ENCODE data around the gene ADAT1.

The ADAT1 gene

GRCh38 chr16:75660321-75660720 lies 37.2 kb upstream of the ADAT1 start:
- H3K9me3 ChIP-seq (replicated peaks; ENCODE audit: insufficient read depth, low read length), result no peaks in the 10 kb centered on the region
- no peak overlapping the region for H3K9ac ChIP-seq (ENCODE audit: low read length)
- H3K27ac ChIP-seq (ENCODE audit: low read length), result no peak overlapping the region
- 0 out of 2 replicates have a peak, but pooled peaks cover 3% of the 10 kb centered on the region for H3K36me3 ChIP-seq (replicated peaks; ENCODE audit: insufficient read depth, low read length)
- no peak for DNase-seq
- H3K27me3 ChIP-seq (replicated peaks; ENCODE audit: insufficient read depth, low read length), result no peaks in the 10 kb centered on the region
- no peak overlapping the region for H2AFZ ChIP-seq (ENCODE audit: low read length)
- H3K4me1 ChIP-seq (ENCODE audit: low read length), result no peaks in the 10 kb centered on the region
- H3F3A ChIP-seq (ENCODE audit: insufficient read depth, low read length), result no peaks in the 10 kb centered on the region
- no peak overlapping the region for H3K4me3 ChIP-seq (ENCODE audit: low read length)
- no peaks in the 10 kb centered on the region for H4K20me1 ChIP-seq (ENCODE audit: insufficient read depth, low read length)
- TF ChIP-seq, protein P1, sequence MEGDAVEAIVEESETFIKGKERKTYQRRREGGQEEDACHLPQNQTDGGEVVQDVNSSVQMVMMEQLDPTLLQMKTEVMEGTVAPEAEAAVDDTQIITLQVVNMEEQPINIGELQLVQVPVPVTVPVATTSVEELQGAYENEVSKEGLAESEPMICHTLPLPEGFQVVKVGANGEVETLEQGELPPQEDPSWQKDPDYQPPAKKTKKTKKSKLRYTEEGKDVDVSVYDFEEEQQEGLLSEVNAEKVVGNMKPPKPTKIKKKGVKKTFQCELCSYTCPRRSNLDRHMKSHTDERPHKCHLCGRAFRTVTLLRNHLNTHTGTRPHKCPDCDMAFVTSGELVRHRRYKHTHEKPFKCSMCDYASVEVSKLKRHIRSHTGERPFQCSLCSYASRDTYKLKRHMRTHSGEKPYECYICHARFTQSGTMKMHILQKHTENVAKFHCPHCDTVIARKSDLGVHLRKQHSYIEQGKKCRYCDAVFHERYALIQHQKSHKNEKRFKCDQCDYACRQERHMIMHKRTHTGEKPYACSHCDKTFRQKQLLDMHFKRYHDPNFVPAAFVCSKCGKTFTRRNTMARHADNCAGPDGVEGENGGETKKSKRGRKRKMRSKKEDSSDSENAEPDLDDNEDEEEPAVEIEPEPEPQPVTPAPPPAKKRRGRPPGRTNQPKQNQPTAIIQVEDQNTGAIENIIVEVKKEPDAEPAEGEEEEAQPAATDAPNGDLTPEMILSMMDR (IDR thresholded peaks at IDR 0.05; ENCODE audit: low read length), result no peak
- no peak for TF ChIP-seq EZH2 (optimal IDR thresholded peaks at IDR 0.05; ENCODE audit: low read depth, low read length)
- TF ChIP-seq EZH2phosphoT487 (IDR thresholded peaks at IDR 0.05; ENCODE audit: low read length), result no peak
- no peak overlapping the region for H3K4me2 ChIP-seq (ENCODE audit: low read depth, low read length)
- H3K79me2 ChIP-seq (ENCODE audit: low read length), result no peaks in the 10 kb centered on the region
- no peaks in the 10 kb centered on the region for H3K9me2 ChIP-seq (replicated peaks; ENCODE audit: insufficient read depth, low read length)

DNA sequence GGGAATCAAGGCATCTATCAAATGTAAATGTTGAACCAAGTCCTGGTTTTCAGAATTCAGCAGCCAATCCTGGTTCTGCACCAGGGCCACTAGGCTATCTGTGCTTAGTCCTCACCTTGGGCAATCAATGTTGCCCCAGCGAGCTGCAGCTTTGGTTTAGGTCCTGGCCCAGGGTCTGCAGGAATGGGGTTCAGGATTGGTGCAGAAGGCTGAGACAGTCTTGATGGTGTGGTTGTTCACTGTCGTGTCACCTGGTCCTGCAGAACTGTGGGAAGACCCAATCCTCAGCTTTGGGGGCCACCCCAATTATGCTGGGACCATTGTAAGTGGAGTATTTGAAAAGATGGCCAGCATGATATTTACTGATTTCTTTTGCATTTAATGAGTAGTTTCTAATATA lies 35.1 kb upstream of the ADAT1 start:
- Histone ChIP-seq H3K4me2 (ENCODE audit: low read depth, low read length) (no peak overlapping the region), H3K27me3 (replicated peaks; ENCODE audit: insufficient read depth, low read length) (no peaks in the 10 kb centered on the region), H3K9me2 (replicated peaks; ENCODE audit: insufficient read depth, low read length) (no peaks in the 10 kb centered on the region), H3K9me3 (replicated peaks; ENCODE audit: insufficient read depth, low read length) (no peaks in the 10 kb centered on the region), H3F3A (ENCODE audit: insufficient read depth, low read length) (no peaks in the 10 kb centered on the region), H3K27ac (ENCODE audit: low read length) (no peak overlapping the region), H3K79me2 (ENCODE audit: low read length) (peaks cover 12% of the 10 kb centered on the region), H3K36me3 (replicated peaks; ENCODE audit: insufficient read depth, low read length) (0 out of 2 replicates have a peak, but pooled peaks cover 4% of the 10 kb centered on the region), H2AFZ (ENCODE audit: low read length) (no peak overlapping the region), H3K9ac (ENCODE audit: low read length) (no peak overlapping the region), H4K20me1 (ENCODE audit: insufficient read depth, low read length) (no peaks in the 10 kb centered on the region), H3K4me1 (ENCODE audit: low read length) (no peaks in the 10 kb centered on the region), H3K4me3 (ENCODE audit: low read length) (no peak overlapping the region)
- TF ChIP-seq, protein P1 (IDR thresholded peaks at IDR 0.05; ENCODE audit: low read length), result no peak
- TF ChIP-seq EZH2phosphoT487 (IDR thresholded peaks at IDR 0.05; ENCODE audit: low read length), result no peak
- TF ChIP-seq EZH2 (optimal IDR thresholded peaks at IDR 0.05; ENCODE audit: low read depth, low read length), result no peak
- no peak for DNase-seq

DNA sequence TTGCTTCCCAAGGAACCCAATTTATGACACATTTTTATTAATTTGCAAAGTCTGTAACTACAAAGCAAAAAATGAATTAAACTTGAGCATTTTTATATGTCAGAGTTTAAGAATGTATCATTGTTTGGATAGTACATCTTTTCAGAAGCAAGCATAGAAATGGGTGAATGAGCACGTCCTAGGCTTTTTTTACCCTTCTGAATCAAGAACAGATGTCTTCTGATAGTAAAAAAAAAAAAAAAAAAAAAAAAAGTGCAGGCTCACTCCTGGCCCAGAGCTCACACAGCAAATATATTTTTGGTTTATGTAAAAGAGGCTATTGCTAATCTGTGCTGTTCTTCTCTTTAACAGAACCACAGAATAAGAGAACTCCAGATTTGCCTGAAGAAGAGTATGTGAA lies 30.8 kb upstream of the ADAT1 start:
- Histone ChIP-seq H3K4me1 (ENCODE audit: low read length) (no peaks in the 10 kb centered on the region), H3F3A (ENCODE audit: insufficient read depth, low read length) (no peaks in the 10 kb centered on the region), H3K36me3 (replicated peaks; ENCODE audit: insufficient read depth, low read length) (0 out of 2 replicates have a peak, but pooled peaks cover 4% of the 10 kb centered on the region), H3K9ac (ENCODE audit: low read length) (no peak overlapping the region), H2AFZ (ENCODE audit: low read length) (no peak overlapping the region), H3K27ac (ENCODE audit: low read length) (no peak overlapping the region), H3K4me2 (ENCODE audit: low read depth, low read length) (no peak overlapping the region), H3K79me2 (ENCODE audit: low read length) (peaks cover 54% of the 10 kb centered on the region), H4K20me1 (ENCODE audit: insufficient read depth, low read length) (peaks cover 7% of the 10 kb centered on the region; the same call in 1 of the 2 replicates), H3K9me2 (replicated peaks; ENCODE audit: insufficient read depth, low read length) (no peaks in the 10 kb centered on the region), H3K27me3 (replicated peaks; ENCODE audit: insufficient read depth, low read length) (no peaks in the 10 kb centered on the region), H3K9me3 (replicated peaks; ENCODE audit: insufficient read depth, low read length) (no peaks in the 10 kb centered on the region), H3K4me3 (ENCODE audit: low read length) (no peak overlapping the region)
- DNase-seq, result no peak
- TF ChIP-seq EZH2 (optimal IDR thresholded peaks at IDR 0.05; ENCODE audit: low read depth, low read length) (no peak), EZH2phosphoT487 (IDR thresholded peaks at IDR 0.05; ENCODE audit: low read length) (no peak)
- TF ChIP-seq, protein P1 (IDR thresholded peaks at IDR 0.05; ENCODE audit: low read length), result no peak

Measured in MM.1S (cell line).